Keratinocyte (primary cell): ENCODE data around the gene KRT35. TPM values are rescaled to one million over a fixed set of nuclear protein-coding genes. Genes with fewer than 3 reads are reported as not detected.

ENCODE experiments used
- DNase-seq: peaks from one replicate; pipeline ENCODE4 v3.0.0-alpha.2; 2011; ENCODE audit warnings: low read depth, missing footprints, low spot score
- FAIRE-seq: peaks from 2 replicates; lab custom pipeline; 2011; peaks lifted over from hg19 to GRCh38; lab: Jason Lieb, UNC
- H2AFZ ChIP-seq: 2 replicates; pipeline ENCODE4 v1.6.0; 2012; ENCODE audit warnings: low read length, control low read depth, inconsistent platforms; ENCODE audit not compliant: control insufficient read depth
- H3K27ac ChIP-seq: 2 replicates; pipeline ENCODE4 v1.5.1; 2011; ENCODE audit warnings: low read length; ENCODE audit not compliant: control insufficient read depth, insufficient read depth
- H3K27me3 ChIP-seq: 3 replicates; pipeline ENCODE4 v1.6.0; 2011; ENCODE audit warnings: low read length; ENCODE audit not compliant: control insufficient read depth, insufficient read depth; ENCODE audit errors: extremely low read depth
- H3K36me3 ChIP-seq, 2 experiments: 2 replicates in 1 of 2; 3 replicates in 1 of 2; pipeline ENCODE4 v1.5.1; 2011; ENCODE audit warnings: low read length in 2 of 2, mild to moderate bottlenecking in 1 of 2; ENCODE audit not compliant: control insufficient read depth in 2 of 2, insufficient read depth in 2 of 2; ENCODE audit errors: extremely low read depth in 1 of 2
- H3K4me1 ChIP-seq: 3 replicates; pipeline ENCODE4 v1.5.1; 2011; ENCODE audit warnings: low read length; ENCODE audit not compliant: control insufficient read depth, insufficient read depth; ENCODE audit errors: extremely low read depth
- H3K4me2 ChIP-seq: 3 replicates; pipeline ENCODE4 v1.6.0; 2011; ENCODE audit warnings: low read depth, low read length; ENCODE audit not compliant: control insufficient read depth, insufficient read depth; ENCODE audit errors: extremely low read depth
- H3K4me3 ChIP-seq, 3 experiments: fragments of 200-600 bp in 1 of 3; sonication (generic) in 1 of 3; 2 replicates in 2 of 3; 3 replicates in 1 of 3; pipeline ENCODE4 v1.5.1; 2011 to 2016; ENCODE audit warnings: low read length in 3 of 3, mild to moderate bottlenecking in 3 of 3, control low read depth in 2 of 3, inconsistent platforms in 1 of 3, low read depth in 1 of 3, mixed read lengths in 1 of 3, mixed run types in 1 of 3, moderate library complexity in 1 of 3; ENCODE audit not compliant: control insufficient read depth in 2 of 3, insufficient read depth in 2 of 3; ENCODE audit errors: extremely low read depth in 1 of 3
- H3K79me2 ChIP-seq: 2 replicates; pipeline ENCODE4 v1.6.0; 2012; ENCODE audit warnings: low read length; ENCODE audit not compliant: control insufficient read depth, insufficient read depth
- H3K9ac ChIP-seq: 3 replicates; pipeline ENCODE4 v1.6.0; 2011; ENCODE audit warnings: low read length; ENCODE audit not compliant: control insufficient read depth, insufficient read depth; ENCODE audit errors: extremely low read depth
- H3K9me1 ChIP-seq: 3 replicates; pipeline ENCODE4 v1.6.0; 2011; ENCODE audit warnings: low read length; ENCODE audit not compliant: control insufficient read depth, insufficient read depth; ENCODE audit errors: extremely low read depth
- H3K9me3 ChIP-seq: 2 replicates; pipeline ENCODE4 v1.5.1; 2012; ENCODE audit warnings: low read depth, low read length; ENCODE audit not compliant: control insufficient read depth
- H4K20me1 ChIP-seq: 3 replicates; pipeline ENCODE4 v1.6.0; 2011; ENCODE audit warnings: low read length; ENCODE audit not compliant: control insufficient read depth, insufficient read depth; ENCODE audit errors: extremely low read depth
- CTCF ChIP-seq, 3 experiments: IDR thresholded peaks in 1 of 3; conservative IDR thresholded peaks in 1 of 3; optimal IDR thresholded peaks in 1 of 3; 2 replicates in 2 of 3; 3 replicates in 1 of 3; pipeline versions ENCODE3 to v1.5.1; 2011; ENCODE audit warnings: low read length in 3 of 3, mild to moderate bottlenecking in 3 of 3, moderate library complexity in 2 of 3, control low read depth in 1 of 3, inconsistent platforms in 1 of 3; ENCODE audit not compliant: insufficient read depth in 2 of 3; ENCODE audit errors: extremely low read depth in 1 of 3
- EZH2 ChIP-seq: IDR thresholded peaks from one replicate; pipeline ENCODE4 v1.6.1; 2012; ENCODE audit warnings: inconsistent platforms, mild to moderate bottlenecking, low read length, moderate library complexity
- dilution Hi-C: fragments of 300-500 bp; cut with MboI; formaldehyde crosslinking; loops from one replicate; pipeline ENCODE4 v1.7.0; 2020; ENCODE audit warnings: low sequenced_read_pairs; ENCODE audit not compliant: extremely low pct_ligation_motif_present
- polyA plus RNA-seq, 5 experiments: library from polyadenylated mRNA; depleted of rRNA in 3 of 5; stranded (reverse) in 3 of 5; stranded (forward) in 1 of 5; unstranded in 1 of 5; fragments of >200 nt; gene quantifications; 1 replicate in 1 of 5; 2 replicates in 3 of 5; 3 replicates in 1 of 5; pipeline versions ENCODE4 v1.2.1 to v1.2.3, GENCODE V29; 2011 to 2012; ENCODE audit warnings: missing spikeins in 2 of 5, low read depth in 1 of 5, low replicate concordance in 1 of 5

The KRT35 gene
- polyA plus RNA-seq, 1 donor (not counting 4 experiments of a cell fraction or from before 2014, with no cell fraction given) = not detected

GRCh38 chr17:41486809-41487530 lies 6.0 kb upstream of the KRT35 start:
- Histone ChIP-seq H2AFZ (no peak overlapping the region), H3K9me3 (no peaks in the 10 kb centered on the region), H3K36me3 (no peaks in the 10 kb centered on the region), H3K9ac (no peak overlapping the region), H3K4me1 (no peaks in the 10 kb centered on the region), H3K27ac (no peak overlapping the region), H3K9me1 (no peaks in the 10 kb centered on the region), H3K79me2 (no peaks in the 10 kb centered on the region), H3K4me3 (no peak overlapping the region), H4K20me1 (no peaks in the 10 kb centered on the region), H3K4me2 (no peak overlapping the region), H3K27me3 (no peaks in the 10 kb centered on the region)
- dilution Hi-C loops = no loop called here
- TF ChIP-seq EZH2 = no peak
- peak; percentile 19 to 71 (median 35) for TF ChIP-seq CTCF (optimal IDR thresholded peaks at IDR 0.05 in 1 of 3, IDR thresholded peaks at IDR 0.05 in 1 of 3, conservative IDR thresholded peaks at IDR 0.05 in 1 of 3; ENCODE audit: extremely low read depth in 1 of 3, insufficient read depth in 2 of 3, low read length in 3 of 3)
- no peak for DNase-seq
- no peak for FAIRE-seq

- FAIRE-seq (no peak), DNase-seq (no peak)
- Histone ChIP-seq H3K36me3 (no peaks in the 10 kb centered on the region), H3K79me2 (no peaks in the 10 kb centered on the region), H3K9me1 (no peaks in the 10 kb centered on the region), H3K27me3 (no peaks in the 10 kb centered on the region), H3K4me2 (no peak overlapping the region), H3K9me3 (no peaks in the 10 kb centered on the region), H3K4me1 (no peaks in the 10 kb centered on the region), H3K27ac (no peak overlapping the region), H2AFZ (no peak overlapping the region), H4K20me1 (no peaks in the 10 kb centered on the region), H3K9ac (no peak overlapping the region), H3K4me3 (no peak overlapping the region)
- TF ChIP-seq CTCF (optimal IDR thresholded peaks at IDR 0.05 in 1 of 3, IDR thresholded peaks at IDR 0.05 in 1 of 3, conservative IDR thresholded peaks at IDR 0.05 in 1 of 3; ENCODE audit: extremely low read depth in 1 of 3, insufficient read depth in 2 of 3, low read length in 3 of 3) (no peak), EZH2 (no peak)
- dilution Hi-C loops = no loop called here
These were observed 5.4 kb upstream of the KRT35 start for GRCh38 chr17:41486316-41486715.
